Measurements from ENCODE around the gene SYNDIG1. TPM values are rescaled to one million over a fixed set of nuclear protein-coding genes. Genes with fewer than 3 reads are reported as not detected.

Gene SYNDIG1
- total RNA-seq, 1 donor from 2014 or later, result 0.49 TPM

DNA sequence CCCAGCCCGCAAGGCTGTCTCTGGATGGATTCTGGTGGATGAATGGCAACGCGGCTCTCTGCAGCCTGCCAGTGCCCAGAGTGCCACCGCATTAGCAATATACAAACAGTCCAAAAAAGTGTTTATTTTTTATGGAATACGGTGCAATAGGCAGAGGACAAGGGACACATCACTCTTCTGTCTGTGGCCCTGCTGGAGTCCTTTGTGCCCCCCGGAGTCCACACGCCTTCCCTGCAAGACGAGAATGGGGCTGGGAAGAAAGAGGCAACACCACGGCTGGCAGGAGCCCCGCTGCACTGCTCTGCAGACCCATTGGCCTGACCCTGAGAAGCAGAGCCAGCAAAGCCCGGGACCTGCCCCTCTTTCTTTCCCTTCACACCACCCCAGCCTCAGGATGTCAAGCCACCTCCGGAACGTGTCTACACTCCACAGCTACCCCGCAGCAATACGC is 196.3 kb downstream of the SYNDIG1 start:
- H3K27me3 Mint-ChIP-seq (ENCODE audit: low read depth), result no peaks in the 10 kb centered on the region
- H3K36me3 Mint-ChIP-seq (ENCODE audit: low read depth), result peaks cover 2% of the 10 kb centered on the region
- TF ChIP-seq, protein P1, sequence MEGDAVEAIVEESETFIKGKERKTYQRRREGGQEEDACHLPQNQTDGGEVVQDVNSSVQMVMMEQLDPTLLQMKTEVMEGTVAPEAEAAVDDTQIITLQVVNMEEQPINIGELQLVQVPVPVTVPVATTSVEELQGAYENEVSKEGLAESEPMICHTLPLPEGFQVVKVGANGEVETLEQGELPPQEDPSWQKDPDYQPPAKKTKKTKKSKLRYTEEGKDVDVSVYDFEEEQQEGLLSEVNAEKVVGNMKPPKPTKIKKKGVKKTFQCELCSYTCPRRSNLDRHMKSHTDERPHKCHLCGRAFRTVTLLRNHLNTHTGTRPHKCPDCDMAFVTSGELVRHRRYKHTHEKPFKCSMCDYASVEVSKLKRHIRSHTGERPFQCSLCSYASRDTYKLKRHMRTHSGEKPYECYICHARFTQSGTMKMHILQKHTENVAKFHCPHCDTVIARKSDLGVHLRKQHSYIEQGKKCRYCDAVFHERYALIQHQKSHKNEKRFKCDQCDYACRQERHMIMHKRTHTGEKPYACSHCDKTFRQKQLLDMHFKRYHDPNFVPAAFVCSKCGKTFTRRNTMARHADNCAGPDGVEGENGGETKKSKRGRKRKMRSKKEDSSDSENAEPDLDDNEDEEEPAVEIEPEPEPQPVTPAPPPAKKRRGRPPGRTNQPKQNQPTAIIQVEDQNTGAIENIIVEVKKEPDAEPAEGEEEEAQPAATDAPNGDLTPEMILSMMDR (conservative IDR thresholded peaks at IDR 0.05), result no peak
- no peak overlapping the region for H3K4me3 Mint-ChIP-seq
- H3K9me3 Mint-ChIP-seq, result no peaks in the 10 kb centered on the region
- no peak overlapping the region for H3K27ac Mint-ChIP-seq (ENCODE audit: unreplicated experiment)
- no peak for DNase-seq (ENCODE audit: low read depth, low spot score)
- peaks cover 17% of the 10 kb centered on the region for H3K4me1 Mint-ChIP-seq

DNA sequence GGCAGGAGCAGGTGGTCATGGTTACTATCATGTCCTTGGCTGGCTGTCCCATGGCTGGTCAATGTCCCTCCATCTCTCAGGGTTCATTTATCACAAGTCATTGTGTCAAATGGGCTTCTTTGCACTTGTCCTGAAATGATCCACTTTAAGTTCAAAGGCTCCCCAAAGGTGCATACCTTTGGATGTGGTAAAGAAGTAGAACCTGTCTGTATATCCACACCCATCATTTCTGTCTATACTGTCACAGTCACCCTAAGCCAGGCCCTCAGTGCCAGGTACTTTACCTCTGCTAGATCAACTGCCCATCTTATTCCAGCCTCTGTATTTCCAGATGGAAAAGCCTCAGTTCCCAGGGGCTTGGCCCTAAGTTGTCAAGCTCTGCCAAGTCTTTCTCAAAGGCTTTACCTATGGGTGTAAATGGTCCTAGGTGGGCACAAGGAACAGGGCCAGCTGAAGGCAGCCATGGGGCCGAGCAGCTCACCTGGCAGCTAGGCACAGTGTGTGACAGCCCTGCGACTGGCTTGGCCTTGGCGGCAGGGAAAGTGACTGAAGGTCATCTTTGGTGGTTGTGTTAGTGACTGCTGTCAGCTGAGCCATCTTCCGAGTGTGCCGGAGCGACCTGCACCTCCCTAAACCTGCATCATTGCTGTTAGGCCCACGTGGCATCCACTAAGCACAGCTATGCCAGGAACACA is 198.4 kb downstream of the SYNDIG1 start:
- no peak overlapping the region for H3K4me3 Mint-ChIP-seq
- H3K27ac Mint-ChIP-seq (ENCODE audit: unreplicated experiment), result no peak overlapping the region
- peaks cover 17% of the 10 kb centered on the region for H3K4me1 Mint-ChIP-seq
- DNase-seq (ENCODE audit: low read depth, low spot score), result no peak
- H3K36me3 Mint-ChIP-seq (ENCODE audit: low read depth), result peaks cover 2% of the 10 kb centered on the region
- no peaks in the 10 kb centered on the region for H3K9me3 Mint-ChIP-seq
- TF ChIP-seq, protein P1 (conservative IDR thresholded peaks at IDR 0.05), result no peak
- no peaks in the 10 kb centered on the region for H3K27me3 Mint-ChIP-seq (ENCODE audit: low read depth)

DNA sequence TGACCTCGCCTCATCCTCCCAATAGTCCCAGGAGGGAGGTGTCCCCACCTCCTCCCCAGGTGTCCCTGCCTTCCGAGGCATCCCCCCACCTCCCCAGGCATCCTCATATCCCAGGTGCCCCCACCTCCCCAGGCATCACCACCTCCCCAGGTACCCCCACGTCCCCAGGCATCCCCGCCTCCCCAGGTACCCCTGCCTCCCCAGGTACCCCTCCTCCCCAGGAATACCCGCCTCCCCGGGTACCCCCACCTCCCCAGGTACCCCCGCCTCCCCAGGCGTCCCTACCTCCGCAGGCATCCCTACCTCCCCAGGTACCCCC is 198.9 kb downstream of the SYNDIG1 start:
- Mint-ChIP-seq H3K27ac (ENCODE audit: unreplicated experiment) (no peak overlapping the region), H3K4me3 (no peak overlapping the region), H3K27me3 (ENCODE audit: low read depth) (no peaks in the 10 kb centered on the region), H3K9me3 (no peaks in the 10 kb centered on the region), H3K36me3 (ENCODE audit: low read depth) (peaks cover 2% of the 10 kb centered on the region), H3K4me1 (peaks cover 17% of the 10 kb centered on the region)
- TF ChIP-seq, protein P1 (conservative IDR thresholded peaks at IDR 0.05), result no peak
- DNase-seq (ENCODE audit: low read depth, low spot score), result no peak

DNA sequence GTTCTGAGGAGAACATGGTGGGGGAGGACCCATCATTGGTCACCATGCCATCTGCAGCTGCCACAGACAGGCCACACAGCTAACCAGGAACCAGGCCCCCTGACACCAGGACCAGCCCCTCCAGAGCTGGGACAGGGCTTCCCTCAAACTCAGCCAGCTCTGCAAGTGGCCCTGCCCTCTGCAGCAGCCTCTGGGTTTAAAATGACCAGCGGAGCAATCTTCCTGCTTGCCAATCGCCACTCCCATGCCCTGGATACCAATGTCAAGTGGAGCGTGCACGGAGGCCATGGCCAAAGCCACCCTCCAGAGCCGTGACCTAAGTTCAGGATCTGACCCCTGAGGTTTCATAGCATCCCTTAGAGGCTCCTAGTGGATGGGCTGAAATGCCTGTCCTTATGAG is 199.4 kb downstream of the SYNDIG1 start:
- H3K4me3 Mint-ChIP-seq, result no peak overlapping the region
- H3K9me3 Mint-ChIP-seq, result no peaks in the 10 kb centered on the region
- no peak for DNase-seq (ENCODE audit: low read depth, low spot score)
- TF ChIP-seq, protein P1 (conservative IDR thresholded peaks at IDR 0.05), result no peak
- no peaks in the 10 kb centered on the region for H3K27me3 Mint-ChIP-seq (ENCODE audit: low read depth)
- peaks cover 17% of the 10 kb centered on the region for H3K4me1 Mint-ChIP-seq
- peaks cover 2% of the 10 kb centered on the region for H3K36me3 Mint-ChIP-seq (ENCODE audit: low read depth)
- no peak overlapping the region for H3K27ac Mint-ChIP-seq (ENCODE audit: unreplicated experiment)

DNA sequence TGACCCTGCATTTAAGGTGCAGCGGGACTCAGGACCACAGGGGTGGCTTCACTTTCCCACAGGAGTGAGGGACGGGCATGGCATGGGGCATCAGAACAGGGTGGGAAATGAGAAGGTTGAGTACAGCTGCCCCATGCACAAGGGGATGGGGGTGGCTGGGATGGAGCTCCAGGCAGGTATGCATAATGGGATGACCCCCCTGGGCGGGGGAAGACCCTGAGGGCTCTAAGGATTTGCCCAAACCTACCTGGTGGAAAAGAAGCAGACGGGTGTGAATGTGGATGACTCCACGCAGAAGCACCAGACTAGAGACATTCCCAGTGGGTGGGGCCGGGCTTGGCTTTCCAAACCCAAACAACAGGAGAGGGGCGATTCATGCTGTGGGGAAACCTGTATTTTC is 200.3 kb downstream of the SYNDIG1 start:
- no peaks in the 10 kb centered on the region for H3K9me3 Mint-ChIP-seq
- TF ChIP-seq, protein P1 (conservative IDR thresholded peaks at IDR 0.05), result no peak
- no peak overlapping the region for H3K4me3 Mint-ChIP-seq
- no peaks in the 10 kb centered on the region for H3K27me3 Mint-ChIP-seq (ENCODE audit: low read depth)
- H3K27ac Mint-ChIP-seq (ENCODE audit: unreplicated experiment), result no peak overlapping the region
- no peak for DNase-seq (ENCODE audit: low read depth, low spot score)
- H3K36me3 Mint-ChIP-seq (ENCODE audit: low read depth), result peaks cover 2% of the 10 kb centered on the region
- H3K4me1 Mint-ChIP-seq, result peaks cover 15% of the 10 kb centered on the region
